ENCODE measurements around the gene HCN2.

HCN2 gene

DNA sequence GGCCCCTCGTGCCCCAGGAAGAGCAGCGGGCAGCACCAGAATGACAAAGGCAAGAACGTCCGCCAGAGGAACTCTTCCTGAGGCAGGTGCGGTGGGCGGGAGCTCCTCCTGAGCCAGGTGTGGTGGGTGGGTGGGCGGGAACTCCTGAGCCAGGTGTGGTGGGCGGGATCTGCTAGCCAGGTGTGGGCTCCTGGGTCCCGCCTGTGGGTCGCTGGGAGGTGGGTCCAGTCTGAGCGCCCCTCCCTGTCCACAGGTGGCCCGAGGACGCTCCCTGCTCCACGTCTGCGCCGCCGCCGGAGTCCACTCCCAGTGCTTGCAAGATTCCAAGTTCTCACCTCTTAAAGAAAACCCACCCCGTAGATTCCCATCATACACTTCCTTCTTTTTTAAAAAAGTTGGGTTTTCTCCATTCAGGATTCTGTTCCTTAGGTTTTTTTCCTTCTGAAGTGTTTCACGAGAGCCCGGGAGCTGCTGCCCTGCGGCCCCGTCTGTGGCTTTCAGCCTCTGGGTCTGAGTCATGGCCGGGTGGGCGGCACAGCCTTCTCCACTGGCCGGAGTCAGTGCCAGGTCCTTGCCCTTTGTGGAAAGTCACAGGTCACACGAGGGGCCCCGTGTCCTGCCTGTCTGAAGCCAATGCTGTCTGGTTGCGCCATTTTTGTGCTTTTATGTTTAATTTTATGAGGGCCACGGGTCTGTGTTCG is 7.0 kb upstream of the HCN2 start:
- ChIA-PET CTCF (interaction anchor here (2.5 kb wide), 1 partner anchor 8 kb away, joined by 17 read pairs; no protein-coding TSS in a partner anchor), POLR2A (interaction anchor here (0.6 to 1.5 kb wide), 2 partner anchors 11 to 50 kb away, joined by 3 to 4 read pairs; no protein-coding TSS in a partner anchor)
- no peak overlapping the region for H3K4me3 ChIP-seq (ENCODE audit: low read depth, low read length)
- TF ChIP-seq IKZF3 (tag by site-specific recombination; IDR thresholded peaks at IDR 0.05) (peak; percentile 41), ZSCAN23 (tag by site-specific recombination; IDR thresholded peaks at IDR 0.05) (no peak)
- no peak overlapping the region for H3K27ac ChIP-seq (ENCODE audit: extremely low read depth, low read depth, low read length)
- H3K36me3 ChIP-seq (ENCODE audit: control insufficient read depth in 2 of 2, insufficient read depth in 1 of 2, low read length in 2 of 2), result peaks cover 0 to 47% of the 10 kb centered on the region in 2 experiments; a peak in 2 of 3 replicates
- H3K9me3 ChIP-seq (ENCODE audit: control insufficient read depth, insufficient read depth, low read depth, low read length), result no peaks in the 10 kb centered on the region
- no peaks in the 10 kb centered on the region for H3K4me1 ChIP-seq (ENCODE audit: control insufficient read depth, insufficient read depth, low read length)

DNA sequence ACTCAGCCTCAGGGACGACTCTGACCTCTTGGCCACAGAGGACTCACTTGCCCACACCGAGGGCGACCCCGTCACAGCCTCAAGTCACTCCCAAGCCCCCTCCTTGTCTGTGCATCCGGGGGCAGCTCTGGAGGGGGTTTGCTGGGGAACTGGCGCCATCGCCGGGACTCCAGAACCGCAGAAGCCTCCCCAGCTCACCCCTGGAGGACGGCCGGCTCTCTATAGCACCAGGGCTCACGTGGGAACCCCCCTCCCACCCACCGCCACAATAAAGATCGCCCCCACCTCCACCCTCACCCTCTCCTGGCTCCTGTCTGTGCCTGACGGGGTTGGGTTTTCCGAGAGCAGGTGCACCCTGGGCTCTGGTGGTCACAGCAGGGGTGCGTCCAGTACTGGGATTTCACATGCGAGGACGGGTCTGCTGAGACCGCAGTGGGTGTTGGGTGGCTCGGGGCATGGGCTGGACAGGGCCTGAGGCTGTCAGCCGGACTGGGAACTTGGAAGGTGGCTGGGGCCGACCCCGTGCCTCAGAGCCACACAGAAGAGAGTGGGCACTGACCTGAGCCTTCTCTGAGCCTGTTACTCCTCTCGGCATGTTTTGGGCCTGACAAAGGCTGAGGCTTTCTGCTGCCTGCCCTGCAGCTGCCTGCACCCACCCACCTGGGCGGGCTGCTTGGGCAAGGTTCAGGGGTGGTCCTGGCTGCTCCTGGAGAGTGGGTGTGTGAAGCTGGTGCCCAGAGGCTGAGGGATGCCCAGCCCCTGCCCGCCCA is 6.3 kb upstream of the HCN2 start:
- H3K4me3 ChIP-seq (ENCODE audit: low read depth, low read length), result no peak overlapping the region
- TF ChIP-seq, protein P1, sequence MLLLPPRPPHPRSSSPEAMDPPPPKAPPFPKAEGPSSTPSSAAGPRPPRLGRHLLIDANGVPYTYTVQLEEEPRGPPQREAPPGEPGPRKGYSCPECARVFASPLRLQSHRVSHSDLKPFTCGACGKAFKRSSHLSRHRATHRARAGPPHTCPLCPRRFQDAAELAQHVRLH (tag by site-specific recombination; IDR thresholded peaks at IDR 0.05), result no peak
- peak; percentile 66 for TF ChIP-seq KLF1 (tag by site-specific recombination; IDR thresholded peaks at IDR 0.05)
- no peaks in the 10 kb centered on the region for H3K9me3 ChIP-seq (ENCODE audit: control insufficient read depth, insufficient read depth, low read depth, low read length)
- H3K36me3 ChIP-seq (ENCODE audit: control insufficient read depth in 2 of 2, insufficient read depth in 1 of 2, low read length in 2 of 2), result peaks cover 0 to 40% of the 10 kb centered on the region in 2 experiments; a peak in 2 of 3 replicates
- H3K4me1 ChIP-seq (ENCODE audit: control insufficient read depth, insufficient read depth, low read length), result peaks cover 2% of the 10 kb centered on the region; the same call in 1 of the 2 replicates
- H3K27ac ChIP-seq (ENCODE audit: extremely low read depth, low read depth, low read length), result no peak overlapping the region
- ChIA-PET CTCF (interaction anchor here (0.7 to 2.5 kb wide), 7 partner anchors 9 to 157 kb away, joined by 3 to 17 read pairs (median 5); partner anchors contain the start of gene RNF126), POLR2A (interaction anchor here (0.9 to 1.5 kb wide), 4 partner anchors 9 to 52 kb away, joined by 3 to 5 read pairs (median 4); partner anchors contain the start of gene CDC34)

DNA sequence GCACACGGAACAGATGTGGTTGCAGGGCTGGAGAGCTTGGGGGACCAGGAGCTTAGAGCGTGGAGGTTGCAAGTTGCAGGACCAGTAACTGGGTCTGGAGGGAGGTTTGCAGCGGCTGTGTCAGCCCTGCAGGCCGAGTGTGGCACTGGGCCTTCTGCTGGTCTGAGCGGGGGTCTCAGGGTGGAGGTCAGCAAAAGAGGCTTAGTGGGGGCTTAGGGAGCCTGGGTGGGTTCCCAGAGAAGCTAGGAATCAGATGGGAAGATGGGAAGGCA is 5.8 kb upstream of the HCN2 start:
- Histone ChIP-seq H3K4me1 (ENCODE audit: control insufficient read depth, insufficient read depth, low read length) (peaks cover 4% of the 10 kb centered on the region; the same call in 1 of the 2 replicates), H3K27ac (ENCODE audit: extremely low read depth, low read depth, low read length) (no peak overlapping the region), H3K9me3 (ENCODE audit: control insufficient read depth, insufficient read depth, low read depth, low read length) (no peaks in the 10 kb centered on the region), H3K36me3 (ENCODE audit: control insufficient read depth in 2 of 2, insufficient read depth in 1 of 2, low read length in 2 of 2) (peaks cover 0 to 40% of the 10 kb centered on the region in 2 experiments; a peak in 1 of 3 replicates), H3K4me3 (ENCODE audit: low read depth, low read length) (no peak overlapping the region)
- no peak for TF ChIP-seq SP7 (tag by site-specific recombination; IDR thresholded peaks at IDR 0.05)
- no peak for TF ChIP-seq ZNF175 (tag by site-specific recombination; IDR thresholded peaks at IDR 0.05)
- no peak for TF ChIP-seq ZFHX2 (tag by site-specific recombination; conservative IDR thresholded peaks at IDR 0.05)
- TF ChIP-seq ZNF239 (tag by site-specific recombination; IDR thresholded peaks at IDR 0.05), result no peak
- TF ChIP-seq, protein P2, sequence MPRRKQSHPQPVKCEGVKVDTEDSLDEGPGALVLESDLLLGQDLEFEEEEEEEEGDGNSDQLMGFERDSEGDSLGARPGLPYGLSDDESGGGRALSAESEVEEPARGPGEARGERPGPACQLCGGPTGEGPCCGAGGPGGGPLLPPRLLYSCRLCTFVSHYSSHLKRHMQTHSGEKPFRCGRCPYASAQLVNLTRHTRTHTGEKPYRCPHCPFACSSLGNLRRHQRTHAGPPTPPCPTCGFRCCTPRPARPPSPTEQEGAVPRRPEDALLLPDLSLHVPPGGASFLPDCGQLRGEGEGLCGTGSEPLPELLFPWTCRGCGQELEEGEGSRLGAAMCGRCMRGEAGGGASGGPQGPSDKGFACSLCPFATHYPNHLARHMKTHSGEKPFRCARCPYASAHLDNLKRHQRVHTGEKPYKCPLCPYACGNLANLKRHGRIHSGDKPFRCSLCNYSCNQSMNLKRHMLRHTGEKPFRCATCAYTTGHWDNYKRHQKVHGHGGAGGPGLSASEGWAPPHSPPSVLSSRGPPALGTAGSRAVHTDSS (tag by site-specific recombination; IDR thresholded peaks at IDR 0.05), result no peak
- TF ChIP-seq ZNF792 (tag by site-specific recombination; IDR thresholded peaks at IDR 0.05), result no peak
- peak; percentile 3; the same call in 1 of the 2 replicates for TF ChIP-seq BCL11B (tag by site-specific recombination; IDR thresholded peaks at IDR 0.05; ENCODE audit: low read depth)
- CTCF ChIA-PET, result interaction anchor here (0.6 to 2.5 kb wide), 10 partner anchors 9 to 572 kb away, joined by 3 to 17 read pairs (median 4); partner anchors contain the start of gene RNF126
- POLR2A ChIA-PET, result interaction anchor here (0.9 to 1.5 kb wide), 4 partner anchors 9 to 52 kb away, joined by 3 to 5 read pairs (median 4); partner anchors contain the start of gene CDC34

DNA sequence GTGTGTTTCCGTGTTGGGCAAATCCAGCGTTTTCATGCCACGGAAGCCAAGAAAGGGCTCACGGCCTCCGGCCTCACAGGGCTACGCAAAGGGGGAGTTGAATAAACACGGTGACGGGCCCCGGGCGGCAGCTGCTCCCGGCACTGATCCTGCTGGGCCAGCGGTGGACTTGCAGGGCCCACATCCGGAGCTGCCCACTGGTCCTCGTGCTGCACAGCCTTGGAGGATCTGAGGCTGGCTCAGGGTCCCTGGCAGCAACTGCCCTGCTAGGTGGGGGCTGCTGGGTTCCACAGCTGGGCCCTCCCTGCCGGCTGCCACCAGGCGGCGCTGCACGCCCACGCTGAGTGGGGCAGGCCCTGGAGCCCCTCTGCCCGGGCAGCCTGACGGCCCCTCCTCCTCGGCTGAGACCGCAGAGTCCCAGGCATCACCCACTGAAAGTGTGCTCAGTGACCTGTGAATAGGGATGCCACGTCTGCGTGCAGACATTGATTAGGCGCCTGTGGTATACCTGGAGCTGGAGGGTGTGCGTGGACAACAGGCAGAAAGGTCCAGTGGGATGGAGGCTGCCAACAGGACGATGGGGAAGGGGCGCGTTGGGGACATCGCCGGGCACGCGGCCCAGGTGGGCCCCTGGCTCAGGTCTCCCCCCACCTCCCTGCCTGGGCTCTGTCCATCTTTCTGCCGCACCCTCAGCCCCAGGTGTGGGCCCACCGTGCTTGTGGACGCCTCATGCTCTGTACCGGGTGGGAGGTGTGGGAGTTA is 5.3 kb upstream of the HCN2 start:
- no peak overlapping the region for H3K27ac ChIP-seq (ENCODE audit: extremely low read depth, low read depth, low read length)
- peaks cover 0 to 35% of the 10 kb centered on the region in 2 experiments; a peak in 1 of 3 replicates for H3K36me3 ChIP-seq (ENCODE audit: control insufficient read depth in 2 of 2, insufficient read depth in 1 of 2, low read length in 2 of 2)
- no peak overlapping the region for H3K4me3 ChIP-seq (ENCODE audit: low read depth, low read length)
- CTCF ChIA-PET, result interaction anchor here (0.6 to 2.5 kb wide), 13 partner anchors 10 to 571 kb away, joined by 3 to 17 read pairs (median 3); partner anchors contain the start of gene RNF126
- POLR2A ChIA-PET, result interaction anchor here (0.9 to 1.5 kb wide), 4 partner anchors 10 to 53 kb away, joined by 3 to 5 read pairs (median 4); partner anchors contain the start of gene CDC34
- H3K4me1 ChIP-seq (ENCODE audit: control insufficient read depth, insufficient read depth, low read length), result peaks cover 7% of the 10 kb centered on the region; the same call in 1 of the 2 replicates
- H3K9me3 ChIP-seq (ENCODE audit: control insufficient read depth, insufficient read depth, low read depth, low read length), result no peaks in the 10 kb centered on the region
- no peak for TF ChIP-seq IKZF3 (tag by site-specific recombination; IDR thresholded peaks at IDR 0.05)
- no peak for TF ChIP-seq ZNF549 (tag by site-specific recombination; IDR thresholded peaks at IDR 0.05)
- TF ChIP-seq KLF8 (tag by site-specific recombination; IDR thresholded peaks at IDR 0.05), result peak; percentile 48; the same call in 1 of the 2 replicates
- no peak for TF ChIP-seq SCRT1 (tag by site-specific recombination; IDR thresholded peaks at IDR 0.05; ENCODE audit: borderline replicate concordance)
- TF ChIP-seq, protein P3, sequence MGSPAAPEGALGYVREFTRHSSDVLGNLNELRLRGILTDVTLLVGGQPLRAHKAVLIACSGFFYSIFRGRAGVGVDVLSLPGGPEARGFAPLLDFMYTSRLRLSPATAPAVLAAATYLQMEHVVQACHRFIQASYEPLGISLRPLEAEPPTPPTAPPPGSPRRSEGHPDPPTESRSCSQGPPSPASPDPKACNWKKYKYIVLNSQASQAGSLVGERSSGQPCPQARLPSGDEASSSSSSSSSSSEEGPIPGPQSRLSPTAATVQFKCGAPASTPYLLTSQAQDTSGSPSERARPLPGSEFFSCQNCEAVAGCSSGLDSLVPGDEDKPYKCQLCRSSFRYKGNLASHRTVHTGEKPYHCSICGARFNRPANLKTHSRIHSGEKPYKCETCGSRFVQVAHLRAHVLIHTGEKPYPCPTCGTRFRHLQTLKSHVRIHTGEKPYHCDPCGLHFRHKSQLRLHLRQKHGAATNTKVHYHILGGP (tag by site-specific recombination; IDR thresholded peaks at IDR 0.05), result no peak
- TF ChIP-seq ZNF654 (tag by site-specific recombination; IDR thresholded peaks at IDR 0.05; ENCODE audit: low read depth), result peak; percentile 55
- TF ChIP-seq, protein P4, sequence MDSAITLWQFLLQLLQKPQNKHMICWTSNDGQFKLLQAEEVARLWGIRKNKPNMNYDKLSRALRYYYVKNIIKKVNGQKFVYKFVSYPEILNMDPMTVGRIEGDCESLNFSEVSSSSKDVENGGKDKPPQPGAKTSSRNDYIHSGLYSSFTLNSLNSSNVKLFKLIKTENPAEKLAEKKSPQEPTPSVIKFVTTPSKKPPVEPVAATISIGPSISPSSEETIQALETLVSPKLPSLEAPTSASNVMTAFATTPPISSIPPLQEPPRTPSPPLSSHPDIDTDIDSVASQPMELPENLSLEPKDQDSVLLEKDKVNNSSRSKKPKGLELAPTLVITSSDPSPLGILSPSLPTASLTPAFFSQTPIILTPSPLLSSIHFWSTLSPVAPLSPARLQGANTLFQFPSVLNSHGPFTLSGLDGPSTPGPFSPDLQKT (IDR thresholded peaks at IDR 0.05; ENCODE audit: borderline replicate concordance, low read depth, low read length), result no peak
